NOMO-1 (cell line): ENCODE data around the gene NPNT.
"Not testable (repeated sequence)": the region's sequence is repeated elsewhere in the genome, so short reads cannot be mapped to it uniquely, and the experiment has no call there.

Experiments
- DNase-seq, 2 experiments: peaks; one replicate each; lab custom pipeline; 2025; ENCODE audit not compliant: unreplicated experiment in 2 of 2; lab: John Stamatoyannopoulos, UW

Gene NPNT, protein sequence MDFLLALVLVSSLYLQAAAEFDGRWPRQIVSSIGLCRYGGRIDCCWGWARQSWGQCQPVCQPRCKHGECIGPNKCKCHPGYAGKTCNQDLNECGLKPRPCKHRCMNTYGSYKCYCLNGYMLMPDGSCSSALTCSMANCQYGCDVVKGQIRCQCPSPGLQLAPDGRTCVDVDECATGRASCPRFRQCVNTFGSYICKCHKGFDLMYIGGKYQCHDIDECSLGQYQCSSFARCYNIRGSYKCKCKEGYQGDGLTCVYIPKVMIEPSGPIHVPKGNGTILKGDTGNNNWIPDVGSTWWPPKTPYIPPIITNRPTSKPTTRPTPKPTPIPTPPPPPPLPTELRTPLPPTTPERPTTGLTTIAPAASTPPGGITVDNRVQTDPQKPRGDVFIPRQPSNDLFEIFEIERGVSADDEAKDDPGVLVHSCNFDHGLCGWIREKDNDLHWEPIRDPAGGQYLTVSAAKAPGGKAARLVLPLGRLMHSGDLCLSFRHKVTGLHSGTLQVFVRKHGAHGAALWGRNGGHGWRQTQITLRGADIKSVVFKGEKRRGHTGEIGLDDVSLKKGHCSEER

DNA sequence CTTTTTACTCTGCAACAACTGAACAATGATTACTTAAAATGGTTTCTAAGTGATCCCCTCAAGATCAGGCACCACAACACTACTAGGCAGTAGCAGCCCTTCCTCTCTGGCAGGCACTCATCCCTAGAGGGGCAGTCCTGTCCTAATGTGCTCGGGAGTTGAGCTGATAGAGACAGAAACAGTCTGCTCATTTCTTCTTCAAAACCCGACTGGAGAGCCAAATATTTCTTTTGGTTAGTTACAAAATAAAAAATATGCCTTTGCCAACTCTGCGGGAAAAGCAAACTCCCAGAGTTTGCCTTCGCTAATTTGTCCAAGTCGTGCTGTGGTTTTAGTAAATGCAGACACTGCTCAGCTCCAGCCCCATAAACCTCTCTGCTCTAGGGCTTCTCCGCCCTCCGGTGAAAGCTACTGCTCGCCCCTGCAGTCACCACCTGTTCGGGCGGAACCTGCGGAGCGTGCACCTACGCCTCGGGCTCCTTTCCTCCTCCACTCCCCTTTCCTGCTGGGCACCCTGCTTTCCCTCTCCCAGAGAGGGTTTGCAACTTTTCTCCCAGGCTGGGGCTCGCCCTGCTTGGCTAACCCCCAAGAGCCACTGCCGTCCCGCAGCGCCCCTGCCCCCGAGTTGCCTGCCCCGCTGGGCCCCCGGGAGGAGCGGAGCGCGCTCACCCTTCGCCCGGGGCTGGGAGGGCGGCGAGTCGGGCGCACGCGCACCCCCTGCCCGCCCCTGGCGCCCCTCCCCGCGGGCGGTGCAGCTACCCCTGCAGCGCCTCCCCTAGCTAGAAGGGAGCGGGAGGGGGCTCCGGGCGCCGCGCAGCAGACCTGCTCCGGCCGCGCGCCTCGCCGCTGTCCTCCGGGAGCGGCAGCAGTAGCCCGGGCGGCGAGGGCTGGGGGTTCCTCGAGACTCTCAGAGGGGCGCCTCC, at the start of gene NPNT:
Gene NPNT (plus strand): TSS at position 812 of the 923 bp plus-strand sequence. CDS start 182 bp downstream, outside the sequence.
- DNase-seq: no peak

DNA sequence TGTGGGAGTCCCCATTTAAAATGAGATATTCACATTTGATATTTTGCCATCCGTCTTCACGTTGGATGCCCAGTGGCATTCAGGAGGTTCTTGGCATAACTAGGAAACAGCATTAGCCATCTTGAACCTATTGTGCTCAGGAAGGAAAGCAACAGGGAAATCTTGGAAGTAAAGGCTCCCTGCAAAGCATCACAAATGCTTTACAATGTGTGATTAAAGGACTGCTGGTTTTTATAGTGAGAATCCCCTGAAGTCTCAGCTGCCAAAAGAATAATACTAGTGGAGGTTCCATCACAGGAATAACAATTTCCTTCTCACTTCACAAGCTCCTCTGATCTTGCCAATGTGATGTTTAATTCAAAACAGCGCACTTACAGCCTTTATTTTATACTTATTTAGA, 49.7 kb upstream of the NPNT start:
- no peak for DNase-seq

DNA sequence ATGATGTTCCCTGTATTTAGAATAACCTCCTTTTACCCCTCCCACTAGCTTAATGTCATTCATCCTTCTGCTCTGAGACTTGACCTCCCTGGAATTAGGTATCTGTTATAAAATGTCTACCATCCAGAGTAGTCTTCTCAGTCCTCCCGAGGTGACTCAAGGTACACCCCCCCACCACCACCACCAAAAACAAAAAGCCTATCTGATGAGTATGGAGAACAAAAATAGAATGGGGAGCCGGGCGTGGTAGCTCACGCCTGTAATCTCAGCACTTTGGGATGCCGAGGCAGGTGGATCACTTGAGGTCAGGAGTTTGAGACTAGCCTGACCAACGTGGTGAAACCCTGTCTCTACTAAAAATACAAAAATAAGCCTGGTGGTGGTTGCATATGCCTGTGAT, 46.9 kb upstream of the NPNT start:
- DNase-seq: not testable (repeated sequence)

DNA sequence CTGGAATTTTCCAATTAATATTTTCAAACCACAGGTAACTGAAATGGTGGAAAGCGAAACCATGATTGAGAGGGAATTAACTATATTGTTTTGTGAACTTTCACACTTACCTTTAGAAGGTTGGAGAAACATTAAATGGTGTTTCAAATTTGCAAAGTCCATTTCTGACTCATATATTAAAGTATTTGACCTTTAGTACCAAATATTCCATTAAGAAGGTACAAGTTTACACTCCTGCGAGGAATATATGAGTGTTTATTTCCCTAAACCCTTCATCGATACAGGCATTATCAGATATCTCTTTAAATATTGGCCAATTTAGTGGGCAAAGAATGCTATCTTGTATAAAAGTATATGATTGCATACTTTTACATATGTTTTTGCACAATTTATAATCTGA, 44.1 kb upstream of the NPNT start:
- DNase-seq: no peak

- not testable (repeated sequence) for DNase-seq
Observed at GRCh38 chr4:105852230-105852629, 43.0 kb upstream of the NPNT start.

DNA sequence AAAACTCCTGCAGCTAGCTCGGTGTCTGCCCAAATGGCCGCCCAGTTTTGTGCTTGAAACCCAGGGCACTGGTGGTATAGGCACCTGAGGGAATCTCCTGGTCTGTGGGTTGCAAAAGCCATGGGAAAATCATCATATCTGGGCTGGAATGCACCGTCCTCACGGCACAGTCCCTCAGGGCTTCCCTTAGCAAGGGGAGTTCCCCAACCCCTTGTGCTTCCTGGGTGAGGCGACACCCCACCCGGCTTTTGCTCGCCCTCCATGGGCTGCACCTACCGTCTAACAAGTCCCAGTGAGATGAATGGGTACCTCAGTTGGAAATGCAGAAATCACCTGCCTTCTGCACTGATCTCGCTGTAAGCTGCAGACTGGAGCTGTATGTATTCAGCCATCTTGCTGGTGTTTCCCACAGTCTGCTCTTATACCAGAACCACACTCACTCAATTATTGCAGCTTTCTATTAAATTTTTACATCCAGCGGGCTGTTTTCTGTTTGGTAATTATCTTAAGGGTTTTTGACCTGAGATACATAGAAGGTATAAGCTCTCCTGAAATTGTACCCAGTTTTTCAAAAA, 36.7 kb upstream of the NPNT start:
- DNase-seq: no peak

DNA sequence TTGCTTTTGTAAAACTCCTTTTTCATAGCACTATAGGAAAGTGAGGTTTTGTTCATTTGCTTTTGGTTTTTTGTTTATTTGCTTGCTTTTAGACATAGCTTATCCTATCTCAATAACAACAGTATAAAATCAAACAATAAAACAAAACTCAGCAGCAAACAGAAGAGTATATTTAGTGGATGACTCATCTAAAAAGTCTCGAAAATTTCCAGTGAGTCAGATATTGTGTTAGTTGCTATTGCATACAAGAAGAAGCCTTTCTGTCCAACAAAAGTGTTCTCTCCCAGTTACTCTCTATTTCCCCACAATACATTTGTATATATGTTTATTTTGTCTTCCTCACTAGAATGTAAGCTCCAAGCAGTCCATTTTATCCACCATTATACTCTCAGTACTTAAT, 36.0 kb upstream of the NPNT start:
- no peak for DNase-seq

- DNase-seq: no peak
Observed at GRCh38 chr4:105870963-105871362, 24.3 kb upstream of the NPNT start.

GRCh38 chr4:105871997-105872396, 23.3 kb upstream of the NPNT start:
- no peak for DNase-seq

- no peak for DNase-seq
Observed at GRCh38 chr4:105875233-105875632, 20.0 kb upstream of the NPNT start.

GRCh38 chr4:105878668-105879067, 16.6 kb upstream of the NPNT start:
- no peak for DNase-seq

DNA sequence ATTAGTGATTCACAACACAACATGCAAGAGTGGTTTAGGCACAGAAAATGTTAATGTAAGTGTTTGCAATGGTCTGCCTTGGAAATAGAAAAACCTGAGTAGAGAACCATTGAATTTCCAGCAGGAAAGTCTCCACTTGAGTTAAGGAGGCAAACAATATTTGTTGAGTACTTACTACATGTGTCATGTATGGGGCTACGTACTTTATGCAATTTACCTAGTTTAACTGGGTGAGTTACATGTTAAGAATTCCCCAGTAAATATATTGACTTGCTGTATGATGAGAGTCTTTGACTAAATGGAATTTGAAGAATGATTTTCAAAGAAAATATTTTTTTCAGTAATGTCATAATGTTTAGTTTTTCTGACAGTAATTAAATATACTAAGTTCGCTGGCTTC, 7.8 kb upstream of the NPNT start:
- no peak for DNase-seq

- no peak for DNase-seq
Observed at GRCh38 chr4:105895583-105896460, 551 bp downstream of the NPNT start.

DNA sequence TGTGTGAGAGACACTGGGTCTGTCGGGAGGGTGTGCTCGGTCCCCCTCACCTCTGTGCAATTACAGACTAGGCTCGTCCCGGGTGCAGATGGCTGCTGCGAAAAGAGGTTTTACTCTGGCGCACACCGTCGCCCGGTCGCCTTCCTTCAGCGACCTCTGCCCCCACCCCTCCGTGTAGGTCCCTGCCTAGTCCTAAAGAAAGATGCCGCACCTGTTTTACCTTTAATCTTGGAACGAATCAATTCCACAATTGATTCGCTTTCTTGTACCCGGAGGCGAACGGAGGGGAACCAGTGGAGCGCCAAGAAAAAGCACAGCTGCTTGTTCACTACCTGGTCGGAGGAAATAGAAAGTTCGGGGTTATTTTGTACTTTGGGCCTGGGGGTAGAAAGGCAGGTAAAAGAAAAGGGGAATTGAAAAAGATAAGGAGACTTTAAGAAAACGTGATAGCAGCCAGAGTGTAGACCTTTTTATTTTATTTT, 1.2 kb downstream of the NPNT start:
- DNase-seq: no peak

DNA sequence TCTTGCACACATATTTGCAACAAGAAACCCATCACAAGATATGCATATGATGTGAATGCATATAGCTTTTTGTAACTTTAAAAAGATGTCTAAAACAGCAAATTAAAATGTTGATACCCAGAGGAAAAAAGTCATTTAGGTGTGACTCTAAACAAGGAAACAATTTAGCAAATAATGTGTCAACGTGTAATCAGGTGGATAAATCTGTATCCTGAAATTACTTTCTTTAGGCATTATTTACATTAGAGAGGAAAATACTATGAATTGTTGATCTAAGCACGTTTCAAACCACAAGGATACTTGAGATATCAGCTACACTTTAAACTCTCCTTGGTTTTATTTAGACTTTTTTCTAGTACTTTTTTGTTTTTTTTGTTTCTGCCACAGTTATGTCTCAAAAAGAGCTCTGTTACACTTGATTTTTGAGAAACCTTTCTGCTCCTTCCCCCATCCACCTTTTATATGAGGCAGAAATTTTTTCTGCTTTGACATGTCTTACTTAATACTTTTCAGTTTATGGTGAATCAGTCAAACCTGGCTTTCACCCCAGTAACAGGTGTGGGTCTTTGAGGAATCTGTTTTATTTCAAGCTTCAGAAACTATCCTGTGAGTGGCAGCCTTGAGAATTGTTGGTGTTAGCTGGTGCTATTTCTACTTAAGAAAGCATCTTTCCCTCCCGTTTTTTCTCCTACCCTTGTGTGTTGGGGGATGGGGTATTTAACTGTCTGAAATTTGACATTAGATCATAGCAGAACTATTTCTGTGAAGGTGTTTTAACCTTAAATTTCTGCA, 1.9 kb downstream of the NPNT start:
- no peak for DNase-seq

DNA sequence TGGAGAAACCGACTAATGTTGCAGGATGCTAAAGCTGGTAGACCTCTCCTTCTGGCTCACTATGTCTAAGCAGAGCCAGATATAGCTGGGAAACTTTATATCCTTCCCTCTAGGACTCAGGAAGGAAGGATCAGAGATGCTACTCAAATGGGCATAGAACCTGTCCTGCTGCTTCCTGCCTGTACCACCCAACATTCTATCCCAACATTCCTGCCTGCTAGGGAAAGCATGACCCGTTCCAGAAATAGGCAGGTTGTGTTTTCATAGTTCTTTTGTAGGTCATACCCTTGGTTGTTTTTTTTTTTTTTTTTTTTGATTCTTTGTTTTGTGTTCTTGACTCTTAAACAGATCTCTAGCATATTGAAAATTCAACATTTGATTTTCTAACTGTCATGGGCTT, 5.3 kb downstream of the NPNT start:
- no peak for DNase-seq

DNA sequence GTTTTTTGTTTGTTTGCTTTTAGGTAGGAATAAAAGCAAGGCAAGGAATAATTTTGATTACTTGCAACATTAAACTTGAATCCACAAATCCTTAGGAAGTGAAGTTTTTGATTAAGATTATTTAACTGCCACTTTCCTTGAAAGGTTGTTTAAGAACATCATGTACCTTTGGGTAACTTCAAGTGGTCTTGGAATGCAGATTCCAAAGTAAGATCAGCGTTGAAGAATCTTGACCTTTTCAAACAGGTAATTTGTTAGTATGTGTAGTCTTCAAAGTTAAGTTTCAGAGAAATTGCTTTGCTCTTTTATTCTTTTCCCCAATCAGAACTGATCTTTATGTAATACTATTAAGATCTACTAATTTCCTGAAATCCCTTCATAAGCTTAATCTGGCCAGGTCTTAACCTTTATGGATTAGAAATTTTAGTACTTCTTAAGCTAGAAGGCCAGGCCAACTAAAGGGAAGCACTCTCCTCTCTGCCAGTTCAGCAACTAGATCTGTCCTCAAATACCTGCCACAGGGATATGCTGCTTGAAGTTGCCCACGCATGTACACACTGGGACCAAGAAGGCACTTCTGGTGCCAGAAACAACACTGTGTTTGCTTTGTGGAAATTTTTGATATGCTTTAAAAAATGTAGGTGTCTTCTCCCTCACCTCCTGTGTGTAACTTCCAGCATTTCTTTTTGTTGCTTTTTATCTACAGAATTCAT, 7.4 kb downstream of the NPNT start:
- DNase-seq: no peak

- DNase-seq: no peak
Observed at GRCh38 chr4:105909787-105910281, 14.6 kb downstream of the NPNT start.
